ENCODE measurements around the gene MKLN1.

GRCh38 chr7:131493081-131493480, 165.4 kb downstream of the MKLN1 start:
- TF ChIP-seq, protein P1, sequence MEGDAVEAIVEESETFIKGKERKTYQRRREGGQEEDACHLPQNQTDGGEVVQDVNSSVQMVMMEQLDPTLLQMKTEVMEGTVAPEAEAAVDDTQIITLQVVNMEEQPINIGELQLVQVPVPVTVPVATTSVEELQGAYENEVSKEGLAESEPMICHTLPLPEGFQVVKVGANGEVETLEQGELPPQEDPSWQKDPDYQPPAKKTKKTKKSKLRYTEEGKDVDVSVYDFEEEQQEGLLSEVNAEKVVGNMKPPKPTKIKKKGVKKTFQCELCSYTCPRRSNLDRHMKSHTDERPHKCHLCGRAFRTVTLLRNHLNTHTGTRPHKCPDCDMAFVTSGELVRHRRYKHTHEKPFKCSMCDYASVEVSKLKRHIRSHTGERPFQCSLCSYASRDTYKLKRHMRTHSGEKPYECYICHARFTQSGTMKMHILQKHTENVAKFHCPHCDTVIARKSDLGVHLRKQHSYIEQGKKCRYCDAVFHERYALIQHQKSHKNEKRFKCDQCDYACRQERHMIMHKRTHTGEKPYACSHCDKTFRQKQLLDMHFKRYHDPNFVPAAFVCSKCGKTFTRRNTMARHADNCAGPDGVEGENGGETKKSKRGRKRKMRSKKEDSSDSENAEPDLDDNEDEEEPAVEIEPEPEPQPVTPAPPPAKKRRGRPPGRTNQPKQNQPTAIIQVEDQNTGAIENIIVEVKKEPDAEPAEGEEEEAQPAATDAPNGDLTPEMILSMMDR (IDR thresholded peaks at IDR 0.05; ENCODE audit: low read depth, low read length, missing input control) = no peak
- no peak for TF ChIP-seq REST (IDR thresholded peaks at IDR 0.05)
- TF ChIP-seq SP1 (IDR thresholded peaks at IDR 0.05) = no peak
- no peak for TF ChIP-seq MAX (IDR thresholded peaks at IDR 0.05)
- no peak for TF ChIP-seq RAD21 (IDR thresholded peaks at IDR 0.05)
